AG04450 (cell line): ENCODE data around the gene PTBP1. TPM values are rescaled to one million over a fixed set of nuclear protein-coding genes. Genes with fewer than 3 reads are reported as not detected.
"Not testable (repeated sequence)": the region's sequence is repeated elsewhere in the genome, so short reads cannot be mapped to it uniquely, and the experiment has no call there.

Source experiments
- CTCF ChIA-PET: fragments of 300-600, 350-600 bp; formaldehyde crosslinking; extraction: SDS; loops from one replicate; lab custom pipeline; 2022; ENCODE audit warnings: antibody characterized with exemption, inconsistent platforms; lab: Charles Lee
- POLR2A ChIA-PET: fragments of 350-600 bp; formaldehyde crosslinking; extraction: SDS; loops from one replicate; lab custom pipeline; 2021; ENCODE audit warnings: antibody characterized with exemption, inconsistent platforms; lab: Yijun Ruan, JAX
- DNase-seq: peaks from one replicate; pipeline ENCODE4 v3.0.0-alpha.2; 2011; ENCODE audit warnings: low read depth, low spot score
- H3K27ac ChIP-seq: one replicate; pipeline ENCODE4 v1.5.1; 2012; ENCODE audit warnings: low read depth, low read length, control low read depth
- H3K27me3 ChIP-seq: one replicate; pipeline ENCODE4 v1.6.0; 2012; ENCODE audit warnings: low read length; ENCODE audit not compliant: control insufficient read depth, insufficient read depth
- H3K4me3 ChIP-seq: 2 replicates; pipeline ENCODE4 v1.5.1; 2011; ENCODE audit warnings: mild to moderate bottlenecking, low read depth, low read length, control low read depth
- H3K9me3 ChIP-seq: 2 replicates; pipeline ENCODE4 v1.5.1; 2012; ENCODE audit warnings: low read length; ENCODE audit not compliant: control insufficient read depth, insufficient read depth
- polyA plus RNA-seq: library from polyadenylated mRNA; depleted of rRNA; stranded (reverse); fragments of >200 nt; gene quantifications from 2 replicates; pipeline ENCODE4 v1.2.3, GENCODE V29; 2011
- TF ChIP-seq, protein P1 (sequence below): IDR thresholded peaks from 2 replicates; pipeline ENCODE4 v1.5.1; 2011; ENCODE audit warnings: low read depth, low read length, control low read depth, inconsistent platforms

The PTBP1 gene
- polyA plus RNA-seq, 1 experiment, result 141 TPM

DNA sequence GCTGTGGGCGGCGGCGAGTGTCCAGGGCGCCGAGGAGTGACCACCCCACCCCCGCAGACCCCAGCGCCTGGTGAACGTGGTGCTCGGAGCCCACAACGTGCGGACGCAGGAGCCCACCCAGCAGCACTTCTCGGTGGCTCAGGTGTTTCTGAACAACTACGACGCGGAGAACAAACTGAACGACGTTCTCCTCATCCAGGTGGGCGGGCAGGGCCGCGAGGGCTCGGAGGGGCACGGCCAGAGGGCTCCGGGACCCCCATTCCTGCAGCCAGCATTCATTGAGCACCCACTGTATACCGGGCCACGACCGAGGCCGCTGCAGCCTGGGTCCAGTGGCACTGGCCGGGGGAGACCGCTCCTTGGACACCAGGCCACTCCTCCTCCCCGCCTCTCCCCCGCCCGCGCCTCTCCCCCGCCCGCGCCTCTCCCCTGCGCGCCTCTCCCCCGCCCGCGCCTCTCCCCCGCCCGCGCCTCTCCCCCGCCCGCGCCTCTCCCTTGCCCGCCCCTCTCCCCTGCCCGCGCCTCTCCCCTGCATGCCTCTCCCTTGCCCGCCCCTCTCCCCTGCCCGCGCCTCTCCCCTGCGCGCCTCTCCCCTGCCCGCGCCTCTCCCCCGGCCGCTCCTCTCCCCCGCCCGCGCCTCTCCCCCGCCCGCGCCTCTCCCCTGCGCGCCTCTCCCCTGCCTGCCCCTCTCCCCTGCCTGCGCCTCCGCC lies 46.7 kb downstream of the PTBP1 start:
- ChIA-PET CTCF (no interaction called here), POLR2A (interaction anchor here (0.6 kb wide), 2 partner anchors 33 to 40 kb away, joined by 3 read pairs; no protein-coding TSS in a partner anchor)
- no peak overlapping the region for H3K27ac ChIP-seq
- TF ChIP-seq, protein P1, sequence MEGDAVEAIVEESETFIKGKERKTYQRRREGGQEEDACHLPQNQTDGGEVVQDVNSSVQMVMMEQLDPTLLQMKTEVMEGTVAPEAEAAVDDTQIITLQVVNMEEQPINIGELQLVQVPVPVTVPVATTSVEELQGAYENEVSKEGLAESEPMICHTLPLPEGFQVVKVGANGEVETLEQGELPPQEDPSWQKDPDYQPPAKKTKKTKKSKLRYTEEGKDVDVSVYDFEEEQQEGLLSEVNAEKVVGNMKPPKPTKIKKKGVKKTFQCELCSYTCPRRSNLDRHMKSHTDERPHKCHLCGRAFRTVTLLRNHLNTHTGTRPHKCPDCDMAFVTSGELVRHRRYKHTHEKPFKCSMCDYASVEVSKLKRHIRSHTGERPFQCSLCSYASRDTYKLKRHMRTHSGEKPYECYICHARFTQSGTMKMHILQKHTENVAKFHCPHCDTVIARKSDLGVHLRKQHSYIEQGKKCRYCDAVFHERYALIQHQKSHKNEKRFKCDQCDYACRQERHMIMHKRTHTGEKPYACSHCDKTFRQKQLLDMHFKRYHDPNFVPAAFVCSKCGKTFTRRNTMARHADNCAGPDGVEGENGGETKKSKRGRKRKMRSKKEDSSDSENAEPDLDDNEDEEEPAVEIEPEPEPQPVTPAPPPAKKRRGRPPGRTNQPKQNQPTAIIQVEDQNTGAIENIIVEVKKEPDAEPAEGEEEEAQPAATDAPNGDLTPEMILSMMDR, result no peak
- peaks cover 26% of the 10 kb centered on the region for H3K27me3 ChIP-seq
- no peak overlapping the region for H3K4me3 ChIP-seq
- H3K9me3 ChIP-seq, result no peaks in the 10 kb centered on the region; the same call in 1 of the 2 replicates
- DNase-seq, result no peak

DNA sequence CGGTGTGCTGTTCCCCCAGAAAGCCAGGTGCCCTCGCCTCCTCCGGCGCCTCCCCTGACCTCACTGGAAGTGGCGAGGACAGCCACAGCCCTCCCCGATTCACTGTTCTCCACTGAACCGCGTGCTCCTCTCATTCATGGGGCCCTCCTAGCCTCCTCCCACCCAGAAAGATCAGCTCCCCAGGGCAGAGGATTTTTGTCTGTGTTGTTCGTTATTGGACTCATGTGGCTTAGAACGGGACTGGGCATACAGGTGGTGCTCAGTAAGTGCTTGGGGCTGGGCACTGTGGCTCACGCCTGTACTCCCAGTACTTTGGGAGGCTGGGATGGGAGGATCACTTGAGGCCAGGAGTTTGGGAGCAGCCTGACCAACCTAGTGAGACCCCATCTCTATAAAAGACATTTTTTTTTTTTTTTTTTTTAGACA lies 47.3 kb downstream of the PTBP1 start:
- no peak overlapping the region for H3K4me3 ChIP-seq
- ChIA-PET CTCF (no interaction called here), POLR2A (interaction anchor here (0.6 to 0.7 kb wide), 3 partner anchors 32 to 51 kb away, joined by 3 read pairs; no protein-coding TSS in a partner anchor)
- peaks cover 26% of the 10 kb centered on the region for H3K27me3 ChIP-seq
- H3K27ac ChIP-seq, result no peak overlapping the region
- DNase-seq, result no peak
- H3K9me3 ChIP-seq, result no peaks in the 10 kb centered on the region; the same call in 1 of the 2 replicates
- TF ChIP-seq, protein P1, result no peak

DNA sequence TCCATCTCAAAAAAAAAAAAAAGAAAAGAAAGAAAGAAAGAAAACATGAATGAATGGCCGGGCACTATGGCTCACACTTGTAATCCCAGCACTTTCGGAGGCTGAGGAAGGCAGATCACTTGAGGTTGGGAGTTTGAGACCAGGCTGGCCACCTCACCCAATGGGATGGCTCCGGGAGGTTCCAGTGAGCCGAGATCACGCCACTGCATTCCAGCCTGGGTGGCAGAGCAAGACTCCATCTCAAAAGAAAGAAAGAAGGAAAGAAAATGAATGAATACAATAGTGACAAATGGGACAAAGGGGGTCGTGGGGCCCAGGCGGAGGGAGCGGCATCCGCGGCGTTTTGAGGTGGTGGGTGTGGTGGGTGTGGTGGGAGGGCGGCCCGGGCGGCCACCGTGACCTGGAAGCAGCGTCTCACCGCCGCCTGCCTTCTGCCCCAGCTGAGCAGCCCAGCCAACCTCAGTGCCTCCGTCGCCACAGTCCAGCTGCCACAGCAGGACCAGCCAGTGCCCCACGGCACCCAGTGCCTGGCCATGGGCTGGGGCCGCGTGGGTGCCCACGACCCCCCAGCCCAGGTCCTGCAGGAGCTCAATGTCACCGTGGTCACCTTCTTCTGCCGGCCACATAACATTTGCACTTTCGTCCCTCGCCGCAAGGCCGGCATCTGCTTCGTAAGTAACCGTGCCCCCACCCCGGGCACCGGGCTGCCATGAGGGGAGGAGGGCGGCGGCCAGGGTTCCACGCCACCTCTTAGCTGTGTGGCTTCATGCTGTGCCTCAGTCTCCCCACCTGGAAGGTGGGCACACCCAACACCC lies 48.7 kb downstream of the PTBP1 start:
- TF ChIP-seq, protein P1, result no peak
- POLR2A ChIA-PET, result interaction anchor here (0.6 kb wide), 1 partner anchor 44 kb away, joined by 13 read pairs; no protein-coding TSS in a partner anchor
- CTCF ChIA-PET, result interaction anchor here (1.1 kb wide), 1 partner anchor 76 kb away, joined by 5 read pairs; no protein-coding TSS in a partner anchor
- H3K27ac ChIP-seq, result no peak overlapping the region
- DNase-seq, result no peak
- no peaks in the 10 kb centered on the region; the same call in 1 of the 2 replicates for H3K9me3 ChIP-seq
- H3K27me3 ChIP-seq, result peaks cover 26% of the 10 kb centered on the region
- no peak overlapping the region for H3K4me3 ChIP-seq

DNA sequence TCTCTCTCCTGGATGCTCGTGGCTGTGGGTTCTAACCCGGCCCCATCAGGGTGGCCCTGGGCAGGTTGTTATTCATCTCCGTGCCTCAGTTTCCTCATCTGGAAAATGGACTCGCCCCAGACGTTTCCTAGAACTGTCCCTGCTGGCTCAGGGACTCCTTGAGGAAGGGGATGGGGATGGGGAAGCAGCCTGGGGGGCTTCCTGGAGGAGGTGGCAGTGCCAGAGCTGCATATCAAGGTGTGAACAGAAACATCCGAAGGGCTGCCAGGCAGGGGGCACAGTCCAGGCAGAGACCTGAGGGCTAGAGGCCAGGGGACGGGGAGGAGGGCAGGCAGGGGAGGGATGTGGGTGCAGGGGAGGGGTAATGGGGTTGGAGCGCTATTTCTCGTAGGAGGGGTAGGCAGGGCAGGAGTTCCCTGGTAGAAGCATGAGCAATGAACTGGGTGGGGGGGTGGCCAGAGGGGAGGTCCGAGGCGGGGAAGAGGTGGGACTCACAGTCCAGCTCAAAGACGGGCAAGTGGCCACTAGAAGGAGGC lies 51.2 kb downstream of the PTBP1 start:
- H3K9me3 ChIP-seq, result no peaks in the 10 kb centered on the region; the same call in 1 of the 2 replicates
- POLR2A ChIA-PET, result interaction anchor here (0.7 to 2.0 kb wide), 2 partner anchors 46 to 149 kb away, joined by 3 to 5 read pairs; no protein-coding TSS in a partner anchor
- no peak overlapping the region for H3K27ac ChIP-seq
- DNase-seq, result no peak
- CTCF ChIA-PET, result interaction anchor here (0.9 kb wide), 1 partner anchor 153 kb away, joined by 3 read pairs; no protein-coding TSS in a partner anchor
- peaks cover 33% of the 10 kb centered on the region for H3K27me3 ChIP-seq
- TF ChIP-seq, protein P1, result no peak
- H3K4me3 ChIP-seq, result no peak overlapping the region

DNA sequence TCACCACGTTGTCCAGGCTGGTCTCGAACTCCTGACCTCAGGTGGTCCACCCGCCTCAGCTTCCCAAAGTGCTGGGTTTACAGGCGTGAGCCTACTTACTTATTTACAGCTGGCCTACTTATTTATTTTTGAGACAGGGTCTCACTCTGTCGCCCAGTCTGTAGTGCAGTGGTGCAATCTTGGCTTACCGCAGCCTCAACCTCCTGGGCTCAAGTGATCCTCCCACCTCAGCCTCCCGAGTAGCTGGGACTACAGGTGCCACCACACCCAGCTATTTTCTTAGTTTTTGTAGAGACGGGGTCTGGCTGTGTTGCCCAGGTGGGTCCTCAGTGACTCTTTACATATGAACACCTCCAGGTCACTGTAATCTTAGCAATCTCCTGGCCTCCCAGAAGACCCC lies 51.9 kb downstream of the PTBP1 start:
- not testable (repeated sequence) for H3K9me3 ChIP-seq, H3K4me3 ChIP-seq, H3K27ac ChIP-seq, DNase-seq
- POLR2A ChIA-PET, result interaction anchor here (2.0 kb wide), 1 partner anchor 46 kb away, joined by 5 read pairs; no protein-coding TSS in a partner anchor
- H3K27me3 ChIP-seq, result peaks cover 28% of the 10 kb centered on the region
- CTCF ChIA-PET, result interaction anchor here (0.5 to 0.9 kb wide), 2 partner anchors 9 to 152 kb away, joined by 3 to 4 read pairs; no protein-coding TSS in a partner anchor
